Dedifferentiated amniotic fluid mesenchymal stem cell (primary cell): ENCODE measurements around the gene PCBP1.
"Not testable (repeated sequence)": the region's sequence is repeated elsewhere in the genome, so short reads cannot be mapped to it uniquely, and the experiment has no call there.

Source experiments
- DNase-seq: peaks from one replicate; pipeline ENCODE4 v3.0.0-alpha.2; 2016; ENCODE audit errors: extremely low spot score

The PCBP1 gene

GRCh38 chr2:70086838-70087701, at the start of gene PCBP1:
Gene PCBP1 (plus strand): TSS chr2:70087477. CDS start chr2:70087744, 267 bp downstream.
- peak; percentile 89 for DNase-seq

GRCh38 chr2:70039366-70039765, 47.9 kb upstream of the PCBP1 start:
- DNase-seq = no peak

- DNase-seq = no peak
Measured at GRCh38 chr2:70041663-70042062, 45.6 kb upstream of the PCBP1 start.

GRCh38 chr2:70042246-70042645, 45.0 kb upstream of the PCBP1 start:
- DNase-seq = no peak

GRCh38 chr2:70043252-70043875, 43.9 kb upstream of the PCBP1 start:
- no peak for DNase-seq

GRCh38 chr2:70044290-70045040, 42.8 kb upstream of the PCBP1 start:
- DNase-seq = no peak

- DNase-seq = no peak
Measured at GRCh38 chr2:70045405-70045804, 41.9 kb upstream of the PCBP1 start.

GRCh38 chr2:70045932-70046331, 41.3 kb upstream of the PCBP1 start:
- DNase-seq = no peak

- no peak for DNase-seq
Measured at GRCh38 chr2:70046534-70046933, 40.7 kb upstream of the PCBP1 start.

- no peak for DNase-seq
Measured at GRCh38 chr2:70047451-70047850, 39.8 kb upstream of the PCBP1 start.

GRCh38 chr2:70049255-70049654, 38.0 kb upstream of the PCBP1 start:
- no peak for DNase-seq

- no peak for DNase-seq
Measured at GRCh38 chr2:70050631-70051425, 36.4 kb upstream of the PCBP1 start.

- DNase-seq = not testable (repeated sequence)
Measured at GRCh38 chr2:70055259-70055658, 32.0 kb upstream of the PCBP1 start.

- DNase-seq = no peak
Measured at GRCh38 chr2:70061317-70061716, 26.0 kb upstream of the PCBP1 start.

GRCh38 chr2:70062270-70062669, 25.0 kb upstream of the PCBP1 start:
- no peak for DNase-seq

- no peak for DNase-seq
Measured at GRCh38 chr2:70068119-70068518, 19.2 kb upstream of the PCBP1 start.

- DNase-seq = no peak
Measured at GRCh38 chr2:70069049-70069448, 18.2 kb upstream of the PCBP1 start.

GRCh38 chr2:70070542-70071268, 16.6 kb upstream of the PCBP1 start:
- peak; percentile 93 for DNase-seq

GRCh38 chr2:70073493-70073892, 13.8 kb upstream of the PCBP1 start:
- no peak for DNase-seq

GRCh38 chr2:70078384-70078783, 8.9 kb upstream of the PCBP1 start:
- no peak for DNase-seq

GRCh38 chr2:70080610-70081200, 6.6 kb upstream of the PCBP1 start:
- no peak for DNase-seq
